NCI-H2107 (cell line): ENCODE data around the gene CCDC183.

Experiments
- DNase-seq: peaks from one replicate; lab custom pipeline; 2025; lab: John Stamatoyannopoulos, UW

The CCDC183 gene

DNA sequence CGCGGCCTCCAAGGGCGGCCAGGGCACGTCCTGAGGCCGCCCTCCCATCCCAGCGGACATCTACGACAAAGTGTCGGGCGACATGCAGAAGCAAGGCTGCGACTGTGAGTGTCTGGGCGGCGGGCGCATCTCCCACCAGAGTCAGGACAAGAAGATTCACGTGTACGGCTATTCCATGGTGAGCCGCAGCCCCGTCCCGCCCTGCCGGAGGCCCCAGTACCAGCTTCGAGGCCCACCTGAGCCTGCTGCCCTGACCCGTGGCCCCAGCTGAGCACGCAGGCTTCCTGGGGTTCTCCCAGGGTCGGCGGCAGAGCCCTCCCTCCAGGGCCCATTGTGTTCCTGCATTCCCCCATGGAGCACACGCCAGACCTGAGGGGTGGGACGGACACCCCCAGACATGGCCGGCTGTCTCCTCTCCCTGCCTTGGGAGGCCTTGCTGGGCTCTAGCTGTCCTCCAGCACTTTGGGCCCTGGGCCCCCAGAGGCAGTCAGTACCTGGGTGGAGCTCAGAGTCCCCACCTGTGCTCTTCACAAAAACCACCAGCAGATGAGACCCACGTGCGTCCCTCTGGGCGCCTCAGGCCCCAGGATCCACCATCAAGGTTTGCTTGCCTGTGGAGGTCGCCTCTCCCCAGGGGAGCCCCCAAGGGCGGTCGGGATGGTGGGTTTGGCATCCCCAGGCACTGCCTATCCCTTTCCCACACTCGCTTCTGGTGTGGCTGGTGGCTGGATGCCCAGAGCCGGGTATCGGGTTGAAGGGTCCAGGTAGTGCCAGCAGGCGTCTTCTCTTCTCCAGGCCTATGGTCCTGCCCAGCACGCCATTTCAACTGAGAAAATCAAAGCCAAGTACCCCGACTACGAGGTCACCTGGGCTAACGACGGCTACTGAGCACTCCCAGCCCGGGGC lies 54.1 kb downstream of the CCDC183 start:
- no peak for DNase-seq

DNA sequence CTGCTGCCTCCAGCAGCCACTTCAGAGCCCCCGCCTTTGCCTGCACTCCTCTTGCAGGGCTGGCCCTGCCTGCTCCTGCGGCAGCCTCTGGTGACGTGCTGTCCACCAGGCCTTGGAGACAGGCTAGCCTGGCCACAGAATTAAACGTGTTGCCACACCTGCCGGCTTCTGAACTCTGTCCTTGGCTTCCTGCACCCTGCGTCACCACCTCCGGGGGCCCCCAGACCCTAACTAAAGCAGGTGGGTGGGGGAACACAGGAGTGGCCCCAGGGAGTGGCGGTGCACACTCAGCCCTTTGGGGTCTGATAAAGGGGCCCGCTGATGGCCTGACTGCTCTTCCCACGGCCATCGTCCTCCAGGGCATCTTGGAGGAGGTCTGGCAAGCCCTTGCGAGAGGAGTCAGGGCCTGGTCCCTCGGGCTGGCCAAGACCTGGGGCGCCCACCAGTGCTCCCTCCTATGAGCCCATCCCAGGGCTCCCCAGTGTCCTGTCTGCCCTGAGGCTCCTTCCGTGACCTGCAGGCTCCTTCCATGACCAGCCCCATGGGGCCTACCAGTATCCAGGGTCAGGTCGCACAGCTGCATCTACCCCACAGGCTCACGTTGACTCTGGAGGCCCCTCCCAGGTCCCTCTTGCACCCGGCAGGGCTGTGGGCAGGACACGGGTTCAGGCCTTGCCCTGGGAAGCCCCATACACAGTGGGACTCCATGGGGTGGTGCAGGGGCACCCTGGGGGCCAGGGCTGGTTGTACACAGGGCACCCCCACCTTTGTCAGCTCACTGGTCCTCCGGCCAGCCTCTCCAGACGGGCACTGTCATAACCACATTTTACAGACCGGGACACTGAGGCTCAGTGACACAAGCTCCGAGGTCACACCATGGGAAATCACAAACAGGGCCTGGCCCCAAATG lies 55.0 kb downstream of the CCDC183 start:
- DNase-seq: no peak

DNA sequence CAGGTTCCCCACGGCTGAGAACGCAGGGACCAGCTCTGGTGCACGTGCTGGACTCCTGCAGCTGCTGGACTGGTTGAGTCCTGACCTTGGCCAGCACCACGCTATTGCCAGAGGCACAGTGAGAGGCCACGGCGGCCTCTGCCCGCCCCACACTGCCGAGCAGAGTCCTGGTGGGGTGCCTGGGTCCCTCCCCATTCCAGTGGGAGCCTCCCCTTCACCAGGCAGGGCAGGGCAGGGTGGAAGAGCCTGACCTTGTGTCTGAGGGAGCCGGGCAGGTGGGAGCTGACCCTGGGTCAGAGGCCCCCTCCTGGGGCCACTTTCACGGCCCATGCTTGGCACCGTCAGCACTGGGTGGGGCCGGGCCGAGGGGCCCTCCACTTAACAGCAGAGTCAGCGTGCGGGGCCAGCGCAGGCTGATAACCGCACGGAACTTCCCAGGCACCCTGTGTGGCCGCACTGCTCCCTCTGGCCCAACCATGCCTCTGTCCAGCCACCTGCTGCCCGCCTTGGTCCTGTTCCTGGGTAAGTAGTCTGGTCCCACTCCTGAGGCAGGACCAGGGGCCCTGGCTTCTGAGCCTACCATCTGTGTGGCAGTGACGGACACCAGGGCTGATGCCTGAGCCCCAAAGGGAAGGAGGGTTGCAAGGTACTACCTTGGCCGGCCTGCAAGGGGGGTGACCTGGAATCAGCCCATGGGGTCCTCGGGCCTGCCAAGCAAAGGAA lies 56.0 kb downstream of the CCDC183 start, which contains the start of gene MAMDC4:
MAMDC4 (plus strand) TSS at position 406 of the 723 bp plus-strand sequence; CDS start at position 477, 71 bp downstream.
- no peak for DNase-seq

DNA sequence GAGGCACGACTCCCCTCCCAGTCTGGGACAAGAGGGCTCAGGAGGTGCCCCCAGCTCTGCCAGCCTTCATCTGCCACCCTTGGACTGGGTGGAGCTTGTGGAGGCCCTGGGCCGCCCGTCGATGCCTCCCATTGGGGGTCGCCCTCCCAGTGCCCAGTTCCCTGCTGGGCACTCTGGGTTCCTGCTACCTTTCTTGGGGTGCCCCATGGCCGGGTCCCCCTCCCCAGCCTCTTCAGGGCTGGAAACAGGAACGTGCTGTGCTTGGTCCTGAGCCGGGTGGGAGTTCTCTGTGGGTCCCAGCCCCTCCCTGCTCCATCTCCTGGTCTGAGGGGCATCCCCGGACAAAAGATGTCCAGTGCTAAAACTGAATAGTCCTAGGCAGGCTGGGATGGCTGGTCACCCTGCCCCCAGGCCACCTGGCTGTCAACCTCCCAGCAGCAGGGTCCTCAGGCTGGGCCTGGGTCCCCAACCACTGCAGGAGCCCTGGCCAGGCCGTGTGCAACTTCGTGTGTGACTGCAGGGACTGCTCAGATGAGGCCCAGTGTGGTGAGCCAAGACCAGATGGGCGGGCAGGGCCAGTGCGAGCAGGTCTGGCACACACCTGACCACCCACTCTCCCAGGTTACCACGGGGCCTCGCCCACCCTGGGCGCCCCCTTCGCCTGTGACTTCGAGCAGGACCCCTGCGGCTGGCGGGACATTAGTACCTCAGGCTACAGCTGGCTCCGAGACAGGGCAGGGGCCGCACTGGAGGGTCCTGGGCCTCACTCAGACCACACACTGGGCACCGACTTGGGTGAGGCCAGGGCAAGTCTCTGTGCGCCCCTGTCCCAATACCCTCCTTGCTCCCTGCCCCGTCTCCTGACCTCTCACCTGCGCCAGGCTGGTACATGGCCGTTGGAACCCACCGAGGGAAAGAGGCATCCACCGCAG lies 56.8 kb downstream of the CCDC183 start:
- DNase-seq: no peak

DNA sequence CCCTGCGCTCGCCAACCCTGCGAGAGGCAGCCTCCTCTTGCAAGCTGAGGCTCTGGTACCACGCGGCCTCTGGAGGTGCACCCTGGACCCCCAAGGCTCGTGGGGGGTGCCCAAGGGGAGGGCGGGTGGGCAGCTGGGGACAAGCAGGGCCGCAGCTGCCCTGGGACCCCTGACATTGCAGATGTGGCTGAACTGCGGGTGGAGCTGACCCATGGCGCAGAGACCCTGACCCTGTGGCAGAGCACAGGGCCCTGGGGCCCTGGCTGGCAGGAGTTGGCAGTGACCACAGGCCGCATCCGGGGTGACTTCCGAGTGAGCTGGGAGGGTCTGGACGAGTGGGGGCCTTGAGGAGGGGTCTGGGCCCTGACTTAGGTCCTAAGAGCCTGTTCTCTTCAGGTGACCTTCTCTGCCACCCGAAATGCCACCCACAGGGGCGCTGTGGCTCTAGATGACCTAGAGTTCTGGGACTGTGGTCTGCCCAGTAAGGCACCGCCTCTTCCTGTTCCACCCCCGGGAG lies 57.5 kb downstream of the CCDC183 start:
- DNase-seq: no peak

DNA sequence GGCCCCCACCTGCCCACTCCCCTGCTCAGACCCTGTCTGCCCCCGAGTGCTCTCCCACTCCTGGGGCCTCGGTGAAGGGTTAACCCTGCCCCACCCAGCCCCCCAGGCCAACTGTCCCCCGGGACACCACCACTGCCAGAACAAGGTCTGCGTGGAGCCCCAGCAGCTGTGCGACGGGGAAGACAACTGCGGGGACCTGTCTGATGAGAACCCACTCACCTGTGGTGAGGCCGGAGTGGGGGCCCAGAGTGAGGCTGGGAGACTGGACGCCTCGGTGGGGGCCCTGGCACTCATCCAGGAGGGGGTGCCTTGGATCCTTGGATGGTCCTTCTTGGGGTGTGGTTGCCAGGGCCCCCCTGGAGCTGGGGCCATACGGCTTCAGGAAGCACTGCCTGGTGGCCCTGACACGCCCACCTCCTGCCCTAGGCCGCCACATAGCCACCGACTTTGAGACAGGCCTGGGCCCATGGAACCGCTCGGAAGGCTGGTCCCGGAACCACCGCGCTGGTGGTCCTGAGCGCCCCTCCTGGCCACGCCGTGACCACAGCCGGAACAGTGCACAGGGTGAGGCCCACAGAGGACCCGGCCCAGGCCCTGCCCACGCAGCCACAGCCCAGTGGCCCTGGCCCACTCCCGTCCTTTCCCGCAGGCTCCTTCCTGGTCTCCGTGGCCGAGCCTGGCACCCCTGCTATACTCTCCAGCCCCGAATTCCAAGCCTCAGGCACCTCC lies 58.1 kb downstream of the CCDC183 start:
- no peak for DNase-seq

DNA sequence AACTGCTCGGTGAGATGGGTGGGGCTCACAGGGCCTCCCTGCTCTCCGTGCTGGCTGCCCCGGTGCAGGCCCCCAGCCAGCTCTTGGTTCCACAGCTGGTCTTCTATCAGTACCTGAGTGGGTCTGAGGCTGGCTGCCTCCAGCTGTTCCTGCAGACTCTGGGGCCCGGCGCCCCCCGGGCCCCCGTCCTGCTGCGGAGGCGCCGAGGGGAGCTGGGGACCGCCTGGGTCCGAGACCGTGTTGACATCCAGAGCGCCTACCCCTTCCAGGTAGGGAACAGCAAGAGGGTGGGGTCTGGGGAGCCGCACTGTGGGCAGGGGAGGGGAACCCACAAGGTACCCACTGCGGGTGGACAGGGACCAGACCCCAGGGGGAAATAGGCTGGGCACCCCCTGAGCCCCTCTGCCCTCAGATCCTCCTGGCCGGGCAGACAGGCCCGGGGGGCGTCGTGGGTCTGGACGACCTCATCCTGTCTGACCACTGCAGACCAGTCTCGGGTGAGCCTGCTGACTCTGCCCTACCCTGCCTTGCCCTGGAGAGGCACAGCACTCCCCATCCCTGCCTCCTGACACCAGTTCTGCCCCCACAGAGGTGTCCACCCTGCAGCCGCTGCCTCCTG lies 58.8 kb downstream of the CCDC183 start:
- no peak for DNase-seq

DNA sequence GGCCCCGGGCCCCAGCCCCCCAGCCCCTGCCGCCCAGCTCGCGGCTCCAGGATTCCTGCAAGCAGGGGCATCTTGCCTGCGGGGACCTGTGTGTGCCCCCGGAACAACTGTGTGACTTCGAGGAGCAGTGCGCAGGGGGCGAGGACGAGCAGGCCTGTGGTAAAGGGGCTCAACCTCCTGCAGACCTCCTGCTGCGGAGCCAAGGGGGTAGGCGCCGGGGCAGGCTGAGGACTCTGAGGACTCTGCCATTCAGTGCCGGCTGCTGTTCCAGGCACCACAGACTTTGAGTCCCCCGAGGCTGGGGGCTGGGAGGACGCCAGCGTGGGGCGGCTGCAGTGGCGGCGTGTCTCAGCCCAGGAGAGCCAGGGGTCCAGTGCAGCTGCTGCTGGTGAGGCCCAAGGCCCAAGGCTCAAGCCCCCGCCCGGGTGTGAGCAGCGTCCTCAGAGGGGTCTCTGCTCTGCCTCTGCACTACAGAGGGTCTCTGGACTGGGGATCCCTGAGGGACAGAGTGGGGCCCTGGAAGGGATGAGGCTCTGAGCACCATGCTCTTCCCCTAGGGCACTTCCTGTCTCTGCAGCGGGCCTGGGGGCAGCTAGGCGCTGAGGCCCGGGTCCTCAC lies 59.4 kb downstream of the CCDC183 start:
- DNase-seq: no peak

DNA sequence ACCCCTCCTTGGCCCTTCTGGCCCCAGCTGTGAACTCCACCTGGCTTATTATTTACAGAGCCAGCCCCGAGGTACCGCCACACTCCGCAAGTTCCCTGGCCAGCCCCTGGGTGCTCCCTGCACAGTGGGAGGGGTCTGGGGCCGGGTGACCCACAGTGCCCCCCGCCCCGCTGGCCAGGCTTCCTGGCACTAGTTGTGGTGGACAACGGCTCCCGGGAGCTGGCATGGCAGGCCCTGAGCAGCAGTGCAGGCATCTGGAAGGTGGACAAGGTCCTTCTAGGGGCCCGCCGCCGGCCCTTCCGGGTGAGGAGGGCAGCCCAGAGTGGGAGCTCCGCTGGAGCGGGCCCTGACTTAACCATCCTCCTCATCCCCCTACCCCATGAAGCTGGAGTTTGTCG lies 59.9 kb downstream of the CCDC183 start:
- DNase-seq: no peak

DNA sequence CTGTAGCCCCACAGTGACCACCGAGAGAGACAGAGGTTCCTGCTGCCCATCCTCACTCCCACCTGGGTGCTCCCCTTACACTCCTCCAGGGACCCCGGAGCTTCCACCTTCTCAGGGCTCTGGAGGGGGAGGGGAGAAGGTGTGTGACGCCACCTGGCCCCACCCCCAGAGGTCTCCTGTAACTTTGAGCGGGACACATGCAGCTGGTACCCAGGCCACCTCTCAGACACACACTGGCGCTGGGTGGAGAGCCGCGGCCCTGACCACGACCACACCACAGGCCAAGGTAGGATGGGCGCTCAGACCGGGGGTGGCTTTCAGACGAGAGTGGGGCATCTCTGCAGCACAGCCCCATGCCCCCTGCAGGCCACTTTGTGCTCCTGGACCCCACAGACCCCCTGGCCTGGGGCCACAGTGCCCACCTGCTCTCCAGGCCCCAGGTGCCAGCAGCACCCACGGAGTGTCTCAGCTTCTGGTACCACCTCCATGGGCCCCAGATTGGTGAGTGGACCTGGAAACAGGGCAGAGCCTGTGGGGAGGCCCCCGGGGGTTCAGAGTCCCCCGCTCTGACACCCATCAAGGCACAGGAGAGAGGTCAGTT lies 60.5 kb downstream of the CCDC183 start:
- DNase-seq: no peak

DNA sequence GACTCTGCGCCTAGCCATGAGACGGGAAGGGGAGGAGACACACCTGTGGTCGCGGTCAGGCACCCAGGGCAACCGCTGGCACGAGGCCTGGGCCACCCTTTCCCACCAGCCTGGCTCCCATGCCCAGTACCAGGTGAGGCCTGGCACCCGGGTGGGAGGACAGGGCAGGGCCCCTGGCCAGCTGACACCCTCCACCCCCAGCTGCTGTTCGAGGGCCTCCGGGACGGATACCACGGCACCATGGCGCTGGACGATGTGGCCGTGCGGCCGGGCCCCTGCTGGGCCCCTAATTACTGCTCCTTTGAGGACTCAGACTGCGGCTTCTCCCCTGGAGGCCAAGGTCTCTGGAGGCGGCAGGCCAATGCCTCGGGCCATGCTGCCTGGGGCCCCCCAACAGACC lies 61.0 kb downstream of the CCDC183 start:
- DNase-seq: no peak
